ENCODE results near the gene AKT3.

The AKT3 gene

GRCh38 chr1:243548516-243548915 is 301.5 kb downstream of the AKT3 start:
- no peak for DNase-seq

GRCh38 chr1:243547891-243548290 is 302.2 kb downstream of the AKT3 start:
- DNase-seq: no peak

GRCh38 chr1:243546457-243546856 is 303.6 kb downstream of the AKT3 start:
- DNase-seq: no peak

GRCh38 chr1:243543501-243543900 is 306.5 kb downstream of the AKT3 start:
- DNase-seq: no peak

GRCh38 chr1:243542739-243543415 is 307.2 kb downstream of the AKT3 start:
- DNase-seq: no peak

GRCh38 chr1:243539636-243540035 is 310.4 kb downstream of the AKT3 start:
- DNase-seq: no peak

- DNase-seq: no peak
Observed at GRCh38 chr1:243535014-243535413, 315.0 kb downstream of the AKT3 start.

- no peak for DNase-seq
Observed at GRCh38 chr1:243529512-243529911, 320.5 kb downstream of the AKT3 start.

GRCh38 chr1:243528459-243529121 is 321.5 kb downstream of the AKT3 start:
- no peak for DNase-seq

- no peak for DNase-seq
Observed at GRCh38 chr1:243526180-243526579, 323.9 kb downstream of the AKT3 start.

GRCh38 chr1:243525085-243525487 is 325.0 kb downstream of the AKT3 start:
- no peak for DNase-seq

- no peak for DNase-seq
Observed at GRCh38 chr1:243523766-243524165, 326.3 kb downstream of the AKT3 start.

GRCh38 chr1:243520831-243521230 is 329.2 kb downstream of the AKT3 start:
- DNase-seq: no peak

GRCh38 chr1:243514927-243515326 is 335.1 kb downstream of the AKT3 start:
- no peak for DNase-seq

GRCh38 chr1:243513726-243514491 is 336.1 kb downstream of the AKT3 start:
- no peak for DNase-seq

GRCh38 chr1:243510928-243511327 is 339.1 kb downstream of the AKT3 start:
- no peak for DNase-seq

- DNase-seq: no peak
Observed at GRCh38 chr1:243508943-243509342, 341.1 kb downstream of the AKT3 start.

GRCh38 chr1:243508303-243508713 is 341.7 kb downstream of the AKT3 start:
- DNase-seq: no peak

- no peak for DNase-seq
Observed at GRCh38 chr1:243507672-243508302, 342.3 kb downstream of the AKT3 start.

GRCh38 chr1:243507001-243507671 is 342.9 kb downstream of the AKT3 start:
- no peak for DNase-seq

- DNase-seq: no peak
Observed at GRCh38 chr1:243505986-243506689, 343.9 kb downstream of the AKT3 start.

- no peak for DNase-seq
Observed at GRCh38 chr1:243503155-243503554, 346.9 kb downstream of the AKT3 start.
